Calu3 (cell line): Measurements from ENCODE around the gene MSL3B. TPM values are rescaled to one million over a fixed set of nuclear protein-coding genes. Genes with fewer than 3 reads are reported as not detected.

Experiments
- BruUV-seq: library from RNA; stranded (reverse); fragments of 400-500 nt; replicated peaks from 2 replicates; lab custom pipeline; 2021; lab: Mats Ljungman, UMichigan
- CTCF ChIA-PET: fragments of 300-600 bp; sonication (Branson Sonifier 250); formaldehyde crosslinking; loops from one replicate; lab custom pipeline; 2022; ENCODE audit warnings: antibody characterized with exemption; lab: Charles Lee
- DNase-seq: peaks from one replicate; pipeline ENCODE4 v3.0.0; 2022
- H3K27ac Mint-ChIP-seq: one replicate; pipeline ENCODE4 v1.8.0; 2022; ENCODE audit warnings: mixed read lengths; ENCODE audit not compliant: unreplicated experiment
- H3K27me3 Mint-ChIP-seq: one replicate; pipeline ENCODE4 v1.8.0; 2022; ENCODE audit warnings: mixed read lengths; ENCODE audit not compliant: unreplicated experiment
- H3K36me3 Mint-ChIP-seq: one replicate; pipeline ENCODE4 v1.8.0; 2022; ENCODE audit warnings: mild to moderate bottlenecking, moderate library complexity, mixed read lengths; ENCODE audit not compliant: insufficient read depth, unreplicated experiment
- H3K4me1 Mint-ChIP-seq: one replicate; pipeline ENCODE4 v1.8.0; 2022; ENCODE audit warnings: mild to moderate bottlenecking, low read depth, mixed read lengths; ENCODE audit not compliant: unreplicated experiment
- H3K4me3 Mint-ChIP-seq: one replicate; pipeline ENCODE4 v1.8.0; 2022; ENCODE audit warnings: mild to moderate bottlenecking, low read depth, moderate library complexity, mixed read lengths; ENCODE audit not compliant: unreplicated experiment
- H3K9me3 Mint-ChIP-seq: one replicate; pipeline ENCODE4 v1.8.0; 2022; ENCODE audit warnings: low read depth, mixed read lengths; ENCODE audit not compliant: unreplicated experiment
- intact Hi-C: fragments of 100-400 bp; cut with micrococcal nuclease; formaldehyde crosslinking; loops from one replicate; pipeline ENCODE4 v1.10.0; 2022; ENCODE audit not compliant: unreplicated experiment
- total RNA-seq: library from RNA; stranded (reverse); gene quantifications from 2 replicates; pipeline ENCODE4 v1.2.3, GENCODE V29; 2022
- TF ChIP-seq, protein P1 (sequence below): fragments of 200-600 bp; IDR thresholded peaks from one replicate; pipeline ENCODE4 v1.8.0; 2022; ENCODE audit warnings: antibody characterized with exemption; ENCODE audit not compliant: unreplicated experiment

MSL3B gene

DNA sequence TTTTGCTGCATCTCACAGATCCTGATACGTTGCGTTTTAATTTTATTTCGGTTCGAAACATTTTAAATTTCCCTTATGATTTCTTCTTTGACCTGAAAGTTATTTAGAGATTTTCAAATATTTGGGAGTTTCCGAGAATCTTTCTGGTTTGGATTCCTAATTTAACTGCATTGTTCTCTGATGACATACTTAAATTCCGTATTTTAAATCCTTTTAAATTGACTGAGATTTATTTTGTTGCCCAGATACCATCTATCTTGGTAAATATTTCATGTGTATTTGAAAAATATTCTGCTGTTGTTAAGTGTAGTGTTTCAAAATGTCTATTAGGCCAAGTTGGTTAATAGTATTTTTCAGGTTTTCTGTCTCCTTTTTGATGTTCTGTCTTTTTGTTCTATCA lies 52.3 kb downstream of the MSL3B start:
- Mint-ChIP-seq H3K9me3 (no peaks in the 10 kb centered on the region), H3K36me3 (peaks cover 5% of the 10 kb centered on the region), H3K27ac (no peak overlapping the region), H3K4me1 (no peaks in the 10 kb centered on the region), H3K27me3 (peaks cover 20% of the 10 kb centered on the region), H3K4me3 (no peak overlapping the region)
- DNase-seq, result no peak
- BruUV-seq, result no TSS peak
- CTCF ChIA-PET, result no interaction called here
- intact Hi-C loops, result no loop called here
- TF ChIP-seq, protein P1, sequence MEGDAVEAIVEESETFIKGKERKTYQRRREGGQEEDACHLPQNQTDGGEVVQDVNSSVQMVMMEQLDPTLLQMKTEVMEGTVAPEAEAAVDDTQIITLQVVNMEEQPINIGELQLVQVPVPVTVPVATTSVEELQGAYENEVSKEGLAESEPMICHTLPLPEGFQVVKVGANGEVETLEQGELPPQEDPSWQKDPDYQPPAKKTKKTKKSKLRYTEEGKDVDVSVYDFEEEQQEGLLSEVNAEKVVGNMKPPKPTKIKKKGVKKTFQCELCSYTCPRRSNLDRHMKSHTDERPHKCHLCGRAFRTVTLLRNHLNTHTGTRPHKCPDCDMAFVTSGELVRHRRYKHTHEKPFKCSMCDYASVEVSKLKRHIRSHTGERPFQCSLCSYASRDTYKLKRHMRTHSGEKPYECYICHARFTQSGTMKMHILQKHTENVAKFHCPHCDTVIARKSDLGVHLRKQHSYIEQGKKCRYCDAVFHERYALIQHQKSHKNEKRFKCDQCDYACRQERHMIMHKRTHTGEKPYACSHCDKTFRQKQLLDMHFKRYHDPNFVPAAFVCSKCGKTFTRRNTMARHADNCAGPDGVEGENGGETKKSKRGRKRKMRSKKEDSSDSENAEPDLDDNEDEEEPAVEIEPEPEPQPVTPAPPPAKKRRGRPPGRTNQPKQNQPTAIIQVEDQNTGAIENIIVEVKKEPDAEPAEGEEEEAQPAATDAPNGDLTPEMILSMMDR, result no peak

Other genes with a start within 250 kb of the MSL3B start
- gene UGT1A10, start 231.9 kb downstream of the MSL3B start, total RNA-seq, result 107 and 120 TPM in 2 replicates
- gene UGT1A9, start 196.5 kb downstream of the MSL3B start, total RNA-seq, result 3.5 and 4.3 TPM in 2 replicates
- gene UGT1A7, start 186.5 kb downstream of the MSL3B start, total RNA-seq, result 7.2 and 7.8 TPM in 2 replicates
- 98.0 and 116 TPM in 2 replicates for gene UGT1A6, start 175.5 kb downstream of the MSL3B start, total RNA-seq
- gene UGT1A5, start 155.5 kb downstream of the MSL3B start, total RNA-seq, result 7.1 and 7.3 TPM in 2 replicates
- gene UGT1A4, start 149.7 kb downstream of the MSL3B start, total RNA-seq, result 6.1 TPM in 2 replicates
- gene UGT1A3, start 139.3 kb downstream of the MSL3B start, total RNA-seq, result 5.9 and 6.0 TPM in 2 replicates
- 26.7 and 43.9 TPM in 2 replicates for gene UGT1A1, start 108.1 kb downstream of the MSL3B start, total RNA-seq
- 0.33 and 0.76 TPM in 2 replicates for gene MROH2A, start 90.1 kb downstream of the MSL3B start, total RNA-seq
- gene HJURP, start 13.9 kb downstream of the MSL3B start, total RNA-seq, result 58.5 and 71.0 TPM in 2 replicates
- 1.1 and 1.5 TPM in 2 replicates for gene TRPM8, start 49.0 kb upstream of the MSL3B start, total RNA-seq
- gene SPP2, start 182.3 kb upstream of the MSL3B start, total RNA-seq, result not detected in 2 replicates